OCI-LY1 (cell line): ENCODE results near the gene CHN1.

Source experiments
- EZH2 ChIP-seq: fragments of 200-600 bp; sonication (generic), shearing (Covaris generic); IDR thresholded peaks from 2 replicates; pipeline ENCODE4 v1.8.0; 2017; ENCODE audit warnings: borderline replicate concordance, mixed run types, mild to moderate bottlenecking, antibody characterized with exemption, low read length, moderate library complexity, mixed read lengths
- TF ChIP-seq, protein P1 (sequence below): fragments of 200-600 bp; sonication (generic), shearing (Covaris generic); IDR thresholded peaks from 2 replicates; pipeline ENCODE4 v1.5.1; 2017; ENCODE audit warnings: mild to moderate bottlenecking, antibody characterized with exemption, low read length, moderate library complexity, mixed read lengths

DNA sequence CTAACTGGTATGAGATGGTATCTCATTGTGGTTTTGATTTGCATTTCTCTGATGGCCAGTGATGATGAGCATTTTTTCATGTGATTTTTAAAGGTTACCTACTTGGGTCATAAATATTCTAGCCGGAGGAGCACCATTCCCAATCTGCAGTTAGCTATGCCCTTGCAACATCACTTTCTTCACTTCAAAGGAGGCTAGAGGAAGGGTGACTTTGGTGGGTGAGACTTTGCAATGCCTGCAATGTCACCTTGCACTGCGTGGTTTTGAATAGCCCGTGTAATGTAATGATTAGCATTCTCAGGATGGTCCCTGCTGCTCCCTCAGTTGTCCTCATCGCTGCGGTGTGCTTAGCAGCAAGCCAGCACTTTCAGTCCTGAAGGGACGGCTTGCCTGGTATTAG is 184.8 kb downstream of the CHN1 start:
- TF ChIP-seq, protein P1, sequence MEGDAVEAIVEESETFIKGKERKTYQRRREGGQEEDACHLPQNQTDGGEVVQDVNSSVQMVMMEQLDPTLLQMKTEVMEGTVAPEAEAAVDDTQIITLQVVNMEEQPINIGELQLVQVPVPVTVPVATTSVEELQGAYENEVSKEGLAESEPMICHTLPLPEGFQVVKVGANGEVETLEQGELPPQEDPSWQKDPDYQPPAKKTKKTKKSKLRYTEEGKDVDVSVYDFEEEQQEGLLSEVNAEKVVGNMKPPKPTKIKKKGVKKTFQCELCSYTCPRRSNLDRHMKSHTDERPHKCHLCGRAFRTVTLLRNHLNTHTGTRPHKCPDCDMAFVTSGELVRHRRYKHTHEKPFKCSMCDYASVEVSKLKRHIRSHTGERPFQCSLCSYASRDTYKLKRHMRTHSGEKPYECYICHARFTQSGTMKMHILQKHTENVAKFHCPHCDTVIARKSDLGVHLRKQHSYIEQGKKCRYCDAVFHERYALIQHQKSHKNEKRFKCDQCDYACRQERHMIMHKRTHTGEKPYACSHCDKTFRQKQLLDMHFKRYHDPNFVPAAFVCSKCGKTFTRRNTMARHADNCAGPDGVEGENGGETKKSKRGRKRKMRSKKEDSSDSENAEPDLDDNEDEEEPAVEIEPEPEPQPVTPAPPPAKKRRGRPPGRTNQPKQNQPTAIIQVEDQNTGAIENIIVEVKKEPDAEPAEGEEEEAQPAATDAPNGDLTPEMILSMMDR, result no peak
- no peak for TF ChIP-seq EZH2
